ACHN (cell line): Measurements from ENCODE around the gene TUBGCP5.

Source experiments
- DNase-seq: peaks from one replicate; pipeline ENCODE4 v3.0.0-alpha.2; 2015
- in situ Hi-C: cut with HindIII; loops from 2 replicates; pipeline ENCODE4 v1.10.0; 2017; ENCODE audit warnings: low sequenced_read_pairs, low pct_ligation_motif_present, low pct_unique_long_range_greater_than_20kb

Gene TUBGCP5

GRCh38 chr15:22959321-22960101, 79.9 kb downstream of the TUBGCP5 start:
- in situ Hi-C loops: no loop called here
- no peak for DNase-seq

GRCh38 chr15:22958487-22959280, 80.7 kb downstream of the TUBGCP5 start:
- in situ Hi-C loops: no loop called here

GRCh38 chr15:22956978-22957260, 82.5 kb downstream of the TUBGCP5 start:
- no peak for DNase-seq
- in situ Hi-C loops: no loop called here

More at GRCh38 chr15:22958487-22959280, 80.7 kb downstream of the TUBGCP5 start:
- DNase-seq: no peak

- DNase-seq: no peak
- in situ Hi-C loops: no loop called here
Observed at GRCh38 chr15:22956257-22956977, 83.0 kb downstream of the TUBGCP5 start.

GRCh38 chr15:22955544-22956119, 83.7 kb downstream of the TUBGCP5 start:
- in situ Hi-C loops: no loop called here
- no peak for DNase-seq

- no peak for DNase-seq
- in situ Hi-C loops: no loop called here
Observed at GRCh38 chr15:22954798-22955543, 84.4 kb downstream of the TUBGCP5 start.

- in situ Hi-C loops: no loop called here
Observed at GRCh38 chr15:22954326-22954725, 85.0 kb downstream of the TUBGCP5 start.

GRCh38 chr15:22952796-22953579, 86.4 kb downstream of the TUBGCP5 start:
- in situ Hi-C loops: no loop called here
- no peak for DNase-seq

More at GRCh38 chr15:22954326-22954725, 85.0 kb downstream of the TUBGCP5 start:
- no peak for DNase-seq

GRCh38 chr15:22951381-22952280, 87.7 kb downstream of the TUBGCP5 start:
- in situ Hi-C loops: no loop called here
- no peak for DNase-seq

- in situ Hi-C loops: no loop called here
Observed at GRCh38 chr15:22951031-22951380, 88.4 kb downstream of the TUBGCP5 start.

GRCh38 chr15:22950256-22950990, 88.9 kb downstream of the TUBGCP5 start:
- in situ Hi-C loops: no loop called here
- no peak for DNase-seq

More at GRCh38 chr15:22951031-22951380, 88.4 kb downstream of the TUBGCP5 start:
- DNase-seq: no peak
